ENCODE data around the gene MATN4. TPM values are rescaled to one million over a fixed set of nuclear protein-coding genes. Genes with fewer than 3 reads are reported as not detected.

The MATN4 gene
- total RNA-seq, 1 experiment from 2014 or later = 1.9 TPM

DNA sequence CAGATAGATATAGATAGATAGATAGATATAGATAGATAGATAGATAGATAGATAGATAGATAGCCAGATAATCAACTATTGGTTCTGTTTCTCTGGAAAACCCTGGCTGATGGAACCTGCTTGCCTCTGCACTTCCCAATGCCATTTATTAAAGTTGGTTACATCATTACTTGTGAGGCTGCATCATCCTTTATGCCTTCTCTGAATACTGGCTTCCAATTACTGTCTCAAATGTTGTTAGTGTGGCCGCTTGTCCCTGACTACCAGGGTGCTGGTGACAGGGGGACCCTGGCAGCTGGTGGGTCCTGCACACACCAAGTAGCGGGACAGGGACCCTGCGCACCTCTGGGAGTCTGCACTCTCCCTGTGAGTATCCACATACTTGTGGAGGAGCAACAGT, 49.8 kb downstream of the MATN4 start:
- ATAC-seq (no peak), DNase-seq (ENCODE audit: low spot score) (no peak)
- Mint-ChIP-seq H3K4me3 (no peak overlapping the region), H3K27me3 (ENCODE audit: low read depth) (no peaks in the 10 kb centered on the region), H3K27ac (no peak overlapping the region), H3K36me3 (no peaks in the 10 kb centered on the region), H3K9me3 (no peaks in the 10 kb centered on the region), H3K4me1 (peaks cover 9% of the 10 kb centered on the region)
- CTCF ChIA-PET = interaction anchor here (1.2 to 2.4 kb wide), 3 partner anchors 32 to 120 kb away, joined by 3 to 10 read pairs (median 5); no protein-coding TSS in a partner anchor
- POLR2A ChIA-PET = no interaction called here
- TF ChIP-seq ZNF121 (CRISPR knock-in tag; IDR thresholded peaks at IDR 0.05) = no peak
- no peak for TF ChIP-seq ESRRA (CRISPR knock-in tag; IDR thresholded peaks at IDR 0.05; ENCODE audit: borderline replicate concordance)
- TF ChIP-seq, protein P1, sequence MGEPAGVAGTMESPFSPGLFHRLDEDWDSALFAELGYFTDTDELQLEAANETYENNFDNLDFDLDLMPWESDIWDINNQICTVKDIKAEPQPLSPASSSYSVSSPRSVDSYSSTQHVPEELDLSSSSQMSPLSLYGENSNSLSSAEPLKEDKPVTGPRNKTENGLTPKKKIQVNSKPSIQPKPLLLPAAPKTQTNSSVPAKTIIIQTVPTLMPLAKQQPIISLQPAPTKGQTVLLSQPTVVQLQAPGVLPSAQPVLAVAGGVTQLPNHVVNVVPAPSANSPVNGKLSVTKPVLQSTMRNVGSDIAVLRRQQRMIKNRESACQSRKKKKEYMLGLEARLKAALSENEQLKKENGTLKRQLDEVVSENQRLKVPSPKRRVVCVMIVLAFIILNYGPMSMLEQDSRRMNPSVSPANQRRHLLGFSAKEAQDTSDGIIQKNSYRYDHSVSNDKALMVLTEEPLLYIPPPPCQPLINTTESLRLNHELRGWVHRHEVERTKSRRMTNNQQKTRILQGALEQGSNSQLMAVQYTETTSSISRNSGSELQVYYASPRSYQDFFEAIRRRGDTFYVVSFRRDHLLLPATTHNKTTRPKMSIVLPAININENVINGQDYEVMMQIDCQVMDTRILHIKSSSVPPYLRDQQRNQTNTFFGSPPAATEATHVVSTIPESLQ (CRISPR knock-in tag; IDR thresholded peaks at IDR 0.05) = no peak
- TF ChIP-seq MYBL2 (CRISPR knock-in tag; IDR thresholded peaks at IDR 0.05) = no peak
- no peak for TF ChIP-seq NR1H2 (CRISPR knock-in tag; IDR thresholded peaks at IDR 0.05)
- TF ChIP-seq FOXP1 (CRISPR knock-in tag; IDR thresholded peaks at IDR 0.05; ENCODE audit: borderline replicate concordance) = no peak
- TF ChIP-seq, protein P2, sequence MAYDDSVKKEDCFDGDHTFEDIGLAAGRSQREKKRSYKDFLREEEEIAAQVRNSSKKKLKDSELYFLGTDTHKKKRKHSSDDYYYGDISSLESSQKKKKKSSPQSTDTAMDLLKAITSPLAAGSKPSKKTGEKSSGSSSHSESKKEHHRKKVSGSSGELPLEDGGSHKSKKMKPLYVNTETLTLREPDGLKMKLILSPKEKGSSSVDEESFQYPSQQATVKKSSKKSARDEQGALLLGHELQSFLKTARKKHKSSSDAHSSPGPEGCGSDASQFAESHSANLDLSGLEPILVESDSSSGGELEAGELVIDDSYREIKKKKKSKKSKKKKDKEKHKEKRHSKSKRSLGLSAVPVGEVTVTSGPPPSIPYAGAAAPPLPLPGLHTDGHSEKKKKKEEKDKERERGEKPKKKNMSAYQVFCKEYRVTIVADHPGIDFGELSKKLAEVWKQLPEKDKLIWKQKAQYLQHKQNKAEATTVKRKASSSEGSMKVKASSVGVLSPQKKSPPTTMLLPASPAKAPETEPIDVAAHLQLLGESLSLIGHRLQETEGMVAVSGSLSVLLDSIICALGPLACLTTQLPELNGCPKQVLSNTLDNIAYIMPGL (CRISPR knock-in tag; IDR thresholded peaks at IDR 0.05) = no peak
- TF ChIP-seq, protein P3, sequence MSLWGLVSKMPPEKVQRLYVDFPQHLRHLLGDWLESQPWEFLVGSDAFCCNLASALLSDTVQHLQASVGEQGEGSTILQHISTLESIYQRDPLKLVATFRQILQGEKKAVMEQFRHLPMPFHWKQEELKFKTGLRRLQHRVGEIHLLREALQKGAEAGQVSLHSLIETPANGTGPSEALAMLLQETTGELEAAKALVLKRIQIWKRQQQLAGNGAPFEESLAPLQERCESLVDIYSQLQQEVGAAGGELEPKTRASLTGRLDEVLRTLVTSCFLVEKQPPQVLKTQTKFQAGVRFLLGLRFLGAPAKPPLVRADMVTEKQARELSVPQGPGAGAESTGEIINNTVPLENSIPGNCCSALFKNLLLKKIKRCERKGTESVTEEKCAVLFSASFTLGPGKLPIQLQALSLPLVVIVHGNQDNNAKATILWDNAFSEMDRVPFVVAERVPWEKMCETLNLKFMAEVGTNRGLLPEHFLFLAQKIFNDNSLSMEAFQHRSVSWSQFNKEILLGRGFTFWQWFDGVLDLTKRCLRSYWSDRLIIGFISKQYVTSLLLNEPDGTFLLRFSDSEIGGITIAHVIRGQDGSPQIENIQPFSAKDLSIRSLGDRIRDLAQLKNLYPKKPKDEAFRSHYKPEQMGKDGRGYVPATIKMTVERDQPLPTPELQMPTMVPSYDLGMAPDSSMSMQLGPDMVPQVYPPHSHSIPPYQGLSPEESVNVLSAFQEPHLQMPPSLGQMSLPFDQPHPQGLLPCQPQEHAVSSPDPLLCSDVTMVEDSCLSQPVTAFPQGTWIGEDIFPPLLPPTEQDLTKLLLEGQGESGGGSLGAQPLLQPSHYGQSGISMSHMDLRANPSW (CRISPR knock-in tag; conservative IDR thresholded peaks at IDR 0.05; ENCODE audit: low read depth) = no peak
- TF ChIP-seq ZNF671 (CRISPR knock-in tag; IDR thresholded peaks at IDR 0.05) = no peak
- TF ChIP-seq, protein P4, sequence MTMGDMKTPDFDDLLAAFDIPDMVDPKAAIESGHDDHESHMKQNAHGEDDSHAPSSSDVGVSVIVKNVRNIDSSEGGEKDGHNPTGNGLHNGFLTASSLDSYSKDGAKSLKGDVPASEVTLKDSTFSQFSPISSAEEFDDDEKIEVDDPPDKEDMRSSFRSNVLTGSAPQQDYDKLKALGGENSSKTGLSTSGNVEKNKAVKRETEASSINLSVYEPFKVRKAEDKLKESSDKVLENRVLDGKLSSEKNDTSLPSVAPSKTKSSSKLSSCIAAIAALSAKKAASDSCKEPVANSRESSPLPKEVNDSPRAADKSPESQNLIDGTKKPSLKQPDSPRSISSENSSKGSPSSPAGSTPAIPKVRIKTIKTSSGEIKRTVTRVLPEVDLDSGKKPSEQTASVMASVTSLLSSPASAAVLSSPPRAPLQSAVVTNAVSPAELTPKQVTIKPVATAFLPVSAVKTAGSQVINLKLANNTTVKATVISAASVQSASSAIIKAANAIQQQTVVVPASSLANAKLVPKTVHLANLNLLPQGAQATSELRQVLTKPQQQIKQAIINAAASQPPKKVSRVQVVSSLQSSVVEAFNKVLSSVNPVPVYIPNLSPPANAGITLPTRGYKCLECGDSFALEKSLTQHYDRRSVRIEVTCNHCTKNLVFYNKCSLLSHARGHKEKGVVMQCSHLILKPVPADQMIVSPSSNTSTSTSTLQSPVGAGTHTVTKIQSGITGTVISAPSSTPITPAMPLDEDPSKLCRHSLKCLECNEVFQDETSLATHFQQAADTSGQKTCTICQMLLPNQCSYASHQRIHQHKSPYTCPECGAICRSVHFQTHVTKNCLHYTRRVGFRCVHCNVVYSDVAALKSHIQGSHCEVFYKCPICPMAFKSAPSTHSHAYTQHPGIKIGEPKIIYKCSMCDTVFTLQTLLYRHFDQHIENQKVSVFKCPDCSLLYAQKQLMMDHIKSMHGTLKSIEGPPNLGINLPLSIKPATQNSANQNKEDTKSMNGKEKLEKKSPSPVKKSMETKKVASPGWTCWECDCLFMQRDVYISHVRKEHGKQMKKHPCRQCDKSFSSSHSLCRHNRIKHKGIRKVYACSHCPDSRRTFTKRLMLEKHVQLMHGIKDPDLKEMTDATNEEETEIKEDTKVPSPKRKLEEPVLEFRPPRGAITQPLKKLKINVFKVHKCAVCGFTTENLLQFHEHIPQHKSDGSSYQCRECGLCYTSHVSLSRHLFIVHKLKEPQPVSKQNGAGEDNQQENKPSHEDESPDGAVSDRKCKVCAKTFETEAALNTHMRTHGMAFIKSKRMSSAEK (CRISPR knock-in tag; IDR thresholded peaks at IDR 0.05; ENCODE audit: borderline replicate concordance) = no peak
- TF ChIP-seq, protein P5, sequence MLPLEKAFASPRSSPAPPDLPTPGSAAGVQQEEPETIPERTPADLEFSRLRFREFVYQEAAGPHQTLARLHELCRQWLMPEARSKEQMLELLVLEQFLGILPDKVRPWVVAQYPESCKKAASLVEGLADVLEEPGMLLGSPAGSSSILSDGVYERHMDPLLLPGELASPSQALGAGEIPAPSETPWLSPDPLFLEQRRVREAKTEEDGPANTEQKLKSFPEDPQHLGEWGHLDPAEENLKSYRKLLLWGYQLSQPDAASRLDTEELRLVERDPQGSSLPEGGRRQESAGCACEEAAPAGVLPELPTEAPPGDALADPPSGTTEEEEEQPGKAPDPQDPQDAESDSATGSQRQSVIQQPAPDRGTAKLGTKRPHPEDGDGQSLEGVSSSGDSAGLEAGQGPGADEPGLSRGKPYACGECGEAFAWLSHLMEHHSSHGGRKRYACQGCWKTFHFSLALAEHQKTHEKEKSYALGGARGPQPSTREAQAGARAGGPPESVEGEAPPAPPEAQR (CRISPR knock-in tag; IDR thresholded peaks at IDR 0.05) = no peak
- no peak for TF ChIP-seq ZNF416 (CRISPR knock-in tag; IDR thresholded peaks at IDR 0.05)

DNA sequence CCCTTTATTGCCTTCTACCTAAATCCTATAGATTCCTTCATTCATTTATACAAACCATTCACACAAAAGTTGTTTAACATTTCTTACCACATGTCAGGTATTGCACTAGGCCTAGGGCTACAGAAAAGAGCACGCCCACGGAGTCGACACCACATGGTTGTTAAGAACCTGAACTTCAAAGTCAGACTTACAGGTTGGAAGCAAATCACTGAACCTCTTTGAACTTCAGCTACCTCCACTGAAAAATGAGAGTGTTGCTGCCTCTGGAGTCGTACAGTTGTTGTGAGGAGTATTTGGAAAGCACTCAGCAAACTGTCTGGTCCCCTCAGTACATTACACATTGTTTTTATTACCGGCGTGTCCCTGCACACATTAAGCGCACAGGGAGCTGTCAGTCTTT, 50.4 kb downstream of the MATN4 start:
- ATAC-seq (no peak), DNase-seq (ENCODE audit: low spot score) (no peak)
- POLR2A ChIA-PET = no interaction called here
- no peak overlapping the region for H3K4me3 Mint-ChIP-seq
- H3K9me3 Mint-ChIP-seq = no peaks in the 10 kb centered on the region
- H3K27me3 Mint-ChIP-seq (ENCODE audit: low read depth) = no peaks in the 10 kb centered on the region
- CTCF ChIA-PET = interaction anchor here (1.2 to 2.4 kb wide), 2 partner anchors 33 to 36 kb away, joined by 3 to 10 read pairs; no protein-coding TSS in a partner anchor
- H3K36me3 Mint-ChIP-seq = no peaks in the 10 kb centered on the region
- H3K27ac Mint-ChIP-seq = no peak overlapping the region
- H3K4me1 Mint-ChIP-seq = peaks cover 9% of the 10 kb centered on the region
- TF ChIP-seq RORB (CRISPR knock-in tag; IDR thresholded peaks at IDR 0.05) (no peak), CBFB (CRISPR knock-in tag; IDR thresholded peaks at IDR 0.05; ENCODE audit: low read depth) (no peak), ZNF232 (CRISPR knock-in tag; IDR thresholded peaks at IDR 0.05) (no peak), ESRRA (CRISPR knock-in tag; IDR thresholded peaks at IDR 0.05; ENCODE audit: borderline replicate concordance) (no peak)
- TF ChIP-seq, protein P6, sequence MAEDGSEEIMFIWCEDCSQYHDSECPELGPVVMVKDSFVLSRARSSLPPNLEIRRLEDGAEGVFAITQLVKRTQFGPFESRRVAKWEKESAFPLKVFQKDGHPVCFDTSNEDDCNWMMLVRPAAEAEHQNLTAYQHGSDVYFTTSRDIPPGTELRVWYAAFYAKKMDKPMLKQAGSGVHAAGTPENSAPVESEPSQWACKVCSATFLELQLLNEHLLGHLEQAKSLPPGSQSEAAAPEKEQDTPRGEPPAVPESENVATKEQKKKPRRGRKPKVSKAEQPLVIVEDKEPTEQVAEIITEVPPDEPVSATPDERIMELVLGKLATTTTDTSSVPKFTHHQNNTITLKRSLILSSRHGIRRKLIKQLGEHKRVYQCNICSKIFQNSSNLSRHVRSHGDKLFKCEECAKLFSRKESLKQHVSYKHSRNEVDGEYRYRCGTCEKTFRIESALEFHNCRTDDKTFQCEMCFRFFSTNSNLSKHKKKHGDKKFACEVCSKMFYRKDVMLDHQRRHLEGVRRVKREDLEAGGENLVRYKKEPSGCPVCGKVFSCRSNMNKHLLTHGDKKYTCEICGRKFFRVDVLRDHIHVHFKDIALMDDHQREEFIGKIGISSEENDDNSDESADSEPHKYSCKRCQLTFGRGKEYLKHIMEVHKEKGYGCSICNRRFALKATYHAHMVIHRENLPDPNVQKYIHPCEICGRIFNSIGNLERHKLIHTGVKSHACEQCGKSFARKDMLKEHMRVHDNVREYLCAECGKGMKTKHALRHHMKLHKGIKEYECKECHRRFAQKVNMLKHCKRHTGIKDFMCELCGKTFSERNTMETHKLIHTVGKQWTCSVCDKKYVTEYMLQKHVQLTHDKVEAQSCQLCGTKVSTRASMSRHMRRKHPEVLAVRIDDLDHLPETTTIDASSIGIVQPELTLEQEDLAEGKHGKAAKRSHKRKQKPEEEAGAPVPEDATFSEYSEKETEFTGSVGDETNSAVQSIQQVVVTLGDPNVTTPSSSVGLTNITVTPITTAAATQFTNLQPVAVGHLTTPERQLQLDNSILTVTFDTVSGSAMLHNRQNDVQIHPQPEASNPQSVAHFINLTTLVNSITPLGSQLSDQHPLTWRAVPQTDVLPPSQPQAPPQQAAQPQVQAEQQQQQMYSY (CRISPR knock-in tag; IDR thresholded peaks at IDR 0.05) = no peak
- TF ChIP-seq, protein P7, sequence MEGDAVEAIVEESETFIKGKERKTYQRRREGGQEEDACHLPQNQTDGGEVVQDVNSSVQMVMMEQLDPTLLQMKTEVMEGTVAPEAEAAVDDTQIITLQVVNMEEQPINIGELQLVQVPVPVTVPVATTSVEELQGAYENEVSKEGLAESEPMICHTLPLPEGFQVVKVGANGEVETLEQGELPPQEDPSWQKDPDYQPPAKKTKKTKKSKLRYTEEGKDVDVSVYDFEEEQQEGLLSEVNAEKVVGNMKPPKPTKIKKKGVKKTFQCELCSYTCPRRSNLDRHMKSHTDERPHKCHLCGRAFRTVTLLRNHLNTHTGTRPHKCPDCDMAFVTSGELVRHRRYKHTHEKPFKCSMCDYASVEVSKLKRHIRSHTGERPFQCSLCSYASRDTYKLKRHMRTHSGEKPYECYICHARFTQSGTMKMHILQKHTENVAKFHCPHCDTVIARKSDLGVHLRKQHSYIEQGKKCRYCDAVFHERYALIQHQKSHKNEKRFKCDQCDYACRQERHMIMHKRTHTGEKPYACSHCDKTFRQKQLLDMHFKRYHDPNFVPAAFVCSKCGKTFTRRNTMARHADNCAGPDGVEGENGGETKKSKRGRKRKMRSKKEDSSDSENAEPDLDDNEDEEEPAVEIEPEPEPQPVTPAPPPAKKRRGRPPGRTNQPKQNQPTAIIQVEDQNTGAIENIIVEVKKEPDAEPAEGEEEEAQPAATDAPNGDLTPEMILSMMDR (IDR thresholded peaks at IDR 0.05) = no peak

Measured in WTC11 (cell line).